Measurements from ENCODE around the gene TFCP2L1. TPM values are rescaled to one million over a fixed set of nuclear protein-coding genes. Genes with fewer than 3 reads are reported as not detected.

The TFCP2L1 gene
- polyA plus RNA-seq, 4 donors: 53.4 to 65.9 (median 55.8) TPM

DNA sequence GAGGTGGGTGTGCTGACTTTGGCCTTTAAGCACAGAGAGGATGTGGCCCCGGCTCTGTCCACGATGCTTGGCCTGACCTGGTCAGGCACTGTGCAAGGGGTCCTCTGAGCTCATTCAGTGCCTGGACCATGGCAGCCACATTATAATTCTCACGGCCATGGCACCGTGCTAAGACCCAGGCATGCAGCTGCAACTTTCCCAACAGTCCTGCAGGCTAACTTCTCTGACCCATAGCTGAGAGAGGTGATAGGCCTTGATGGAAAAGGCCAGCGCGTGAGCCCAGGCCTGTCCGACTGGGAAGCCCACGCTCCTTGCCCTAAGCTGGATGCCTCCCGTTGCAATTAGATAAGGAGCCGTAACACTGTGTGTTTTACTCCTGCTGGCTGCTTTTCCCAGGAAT is 99.9 kb downstream of the TFCP2L1 start:
- DNase-seq (ENCODE audit: low read depth in 4 of 4, low spot score in 2 of 4): no peak

DNA sequence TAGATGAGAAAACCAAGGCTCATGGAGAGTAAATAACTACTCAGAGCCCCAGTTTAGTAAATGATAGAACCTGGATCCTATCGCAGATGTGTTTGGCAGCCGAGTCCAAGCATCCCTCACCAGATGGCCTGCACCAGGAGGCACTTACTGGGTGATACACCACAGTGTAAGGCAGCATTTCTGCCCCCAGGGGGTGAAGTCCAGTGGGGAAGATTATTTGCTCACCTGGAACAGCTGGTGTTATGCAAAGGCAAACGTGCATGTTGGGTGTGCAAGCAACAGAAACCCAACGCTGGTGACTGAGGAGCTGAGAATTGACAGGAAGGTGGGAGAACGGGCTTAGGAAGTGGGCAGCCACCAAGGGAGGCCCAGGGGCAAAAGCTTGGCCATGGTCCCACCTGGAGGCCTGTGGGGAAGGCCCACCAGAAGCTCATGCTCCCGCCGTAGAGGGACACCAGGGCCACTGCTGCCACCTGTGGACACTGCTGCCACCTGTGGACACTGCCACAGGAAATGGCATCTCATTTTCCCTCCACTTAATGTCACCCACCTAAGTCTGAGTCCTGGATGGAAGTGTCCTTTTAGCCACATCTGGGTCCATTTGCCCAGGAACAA is 100.6 kb downstream of the TFCP2L1 start:
- DNase-seq (ENCODE audit: low read depth in 4 of 4, low spot score in 2 of 4): no peak

DNA sequence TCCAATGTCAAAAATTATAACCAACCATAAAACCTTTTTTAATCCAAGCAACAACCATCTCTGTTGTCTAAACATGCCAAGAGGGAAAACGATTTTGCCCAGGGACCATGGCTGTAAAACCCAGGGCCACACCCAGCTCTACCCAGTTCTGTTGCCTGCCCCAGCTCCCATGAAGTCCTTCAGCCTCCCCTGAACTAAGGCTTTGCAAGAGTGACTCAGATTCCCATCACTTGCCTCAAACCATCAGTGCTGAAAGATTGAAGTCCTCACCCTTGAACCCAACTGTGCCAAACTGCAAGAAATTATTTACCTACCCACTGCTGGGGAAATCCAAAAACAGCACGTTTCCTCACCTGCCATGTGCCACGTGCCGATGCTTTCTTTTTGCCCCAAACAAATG is 102.5 kb downstream of the TFCP2L1 start:
- DNase-seq (ENCODE audit: low read depth in 4 of 4, low spot score in 2 of 4): no peak

DNA sequence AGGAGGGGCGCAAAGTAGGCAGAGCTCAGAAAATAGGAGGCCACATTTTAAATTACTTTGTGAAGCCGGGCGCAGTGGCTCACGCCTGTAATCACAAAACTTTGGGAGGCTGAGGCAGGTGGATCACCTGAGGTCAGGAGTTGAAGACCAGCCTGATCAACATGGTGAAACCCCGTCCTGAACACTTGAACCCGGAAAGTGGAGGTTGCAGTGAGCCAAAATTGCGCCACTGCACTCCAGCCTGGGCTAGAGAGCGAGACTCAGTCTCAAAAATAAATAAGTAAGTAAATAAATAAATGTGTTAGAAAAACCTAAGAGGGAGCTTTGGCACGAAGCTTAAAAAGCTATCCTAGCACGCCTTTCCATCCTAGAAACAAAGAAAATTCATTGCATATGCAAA is 105.5 kb downstream of the TFCP2L1 start:
- no peak for DNase-seq (ENCODE audit: low read depth in 4 of 4, low spot score in 2 of 4)

DNA sequence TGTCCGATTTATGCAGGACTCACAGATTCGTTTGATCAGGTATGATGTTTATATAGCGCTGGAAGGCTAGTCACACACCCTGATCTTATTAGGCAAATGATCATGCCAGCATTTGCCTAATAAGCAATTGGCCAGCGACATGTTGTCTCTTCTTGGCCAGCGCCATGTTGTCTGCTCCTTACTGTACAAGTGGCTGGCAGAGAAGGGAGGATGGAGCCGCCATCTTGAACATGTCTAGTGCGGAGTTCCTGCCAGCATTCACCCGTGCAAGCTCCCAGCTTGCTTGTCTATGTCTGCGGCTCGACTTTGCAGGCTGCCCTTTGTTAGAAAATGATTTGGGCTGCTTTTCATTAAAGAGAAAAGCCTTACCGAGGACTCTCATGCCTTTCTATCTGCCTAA is 106.3 kb downstream of the TFCP2L1 start:
- no peak for DNase-seq (ENCODE audit: low read depth in 4 of 4, low spot score in 2 of 4)

DNA sequence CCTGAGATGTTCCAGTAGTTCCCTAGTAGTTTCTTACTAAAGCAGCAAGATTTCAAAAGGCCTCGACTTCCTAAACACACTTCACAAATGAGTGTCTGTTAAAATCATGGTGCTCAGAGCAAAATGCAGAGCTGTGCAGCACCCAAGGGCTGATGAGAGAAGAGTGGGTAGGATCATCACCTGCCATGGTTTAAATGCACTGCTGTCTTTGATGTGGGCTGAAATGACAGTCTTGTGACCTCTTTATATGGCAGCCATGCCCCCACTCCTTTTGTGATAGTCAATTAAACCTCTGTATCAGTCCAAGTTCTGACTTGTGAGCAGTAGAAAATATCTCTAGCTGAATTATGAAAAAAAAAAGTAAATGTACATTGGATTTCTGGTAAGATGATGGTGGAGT is 107.1 kb downstream of the TFCP2L1 start:
- no peak for DNase-seq (ENCODE audit: low read depth in 4 of 4, low spot score in 2 of 4)

DNA sequence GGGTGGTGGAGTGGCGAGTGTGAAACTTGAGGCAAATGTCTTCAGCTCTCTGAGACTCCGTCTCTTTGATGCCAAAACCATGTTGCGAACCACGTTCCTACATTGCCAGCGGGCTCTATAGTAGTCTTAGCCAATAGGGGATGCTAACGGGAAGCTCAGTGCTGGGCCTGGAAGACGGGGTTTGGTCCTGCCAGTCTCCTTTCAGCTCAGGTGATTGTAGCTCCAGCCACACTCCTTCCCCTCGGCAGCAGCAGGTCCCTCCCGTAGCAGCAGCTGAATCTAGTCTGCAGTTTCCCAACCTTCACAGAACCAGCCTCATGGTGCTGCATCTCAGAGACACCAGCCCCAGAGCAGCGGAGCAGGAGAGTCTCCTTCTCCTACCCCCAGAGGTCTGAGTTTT is 109.7 kb downstream of the TFCP2L1 start:
- DNase-seq (ENCODE audit: low read depth in 4 of 4, low spot score in 2 of 4): no peak

DNA sequence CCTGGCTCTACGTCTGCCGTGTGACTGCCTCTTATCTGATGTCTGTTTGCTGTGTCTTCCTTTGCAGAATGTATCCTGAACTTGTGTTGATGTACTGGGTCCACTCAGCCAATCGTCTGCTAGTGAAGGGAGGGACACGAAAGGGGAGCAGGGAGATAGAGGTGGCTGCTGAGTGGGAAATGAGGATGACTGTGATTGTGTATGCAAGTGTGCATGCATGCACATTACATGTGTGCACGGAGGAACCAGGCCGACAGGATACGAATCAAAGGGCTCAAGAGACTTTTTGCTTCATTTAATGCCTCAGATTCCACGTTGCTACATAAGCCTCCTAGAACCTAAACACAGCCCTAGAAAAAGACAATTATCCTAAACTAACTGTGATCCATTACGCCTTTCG is 111.2 kb downstream of the TFCP2L1 start:
- DNase-seq (ENCODE audit: low read depth in 4 of 4, low spot score in 2 of 4): no peak

DNA sequence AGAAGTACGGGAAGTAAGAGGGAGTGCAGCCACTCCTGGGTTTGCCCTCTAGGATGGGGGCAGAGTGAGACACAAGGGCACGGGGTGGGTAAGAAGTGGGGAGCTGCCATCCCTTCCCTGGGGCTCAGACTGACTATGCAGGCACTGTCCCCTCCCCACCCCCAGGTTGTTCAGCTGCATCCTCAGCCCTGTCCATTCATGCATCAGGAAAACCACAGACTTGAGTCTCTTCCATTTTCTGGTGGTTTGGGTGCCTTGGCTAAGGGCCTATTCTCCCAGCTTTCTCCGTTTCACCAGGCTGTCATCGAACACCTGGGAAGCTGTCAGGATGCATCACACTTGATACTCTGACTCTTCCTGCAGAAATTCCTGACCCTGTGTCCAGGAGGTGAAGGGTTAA is 111.9 kb downstream of the TFCP2L1 start:
- no peak for DNase-seq (ENCODE audit: low read depth in 4 of 4, low spot score in 2 of 4)

DNA sequence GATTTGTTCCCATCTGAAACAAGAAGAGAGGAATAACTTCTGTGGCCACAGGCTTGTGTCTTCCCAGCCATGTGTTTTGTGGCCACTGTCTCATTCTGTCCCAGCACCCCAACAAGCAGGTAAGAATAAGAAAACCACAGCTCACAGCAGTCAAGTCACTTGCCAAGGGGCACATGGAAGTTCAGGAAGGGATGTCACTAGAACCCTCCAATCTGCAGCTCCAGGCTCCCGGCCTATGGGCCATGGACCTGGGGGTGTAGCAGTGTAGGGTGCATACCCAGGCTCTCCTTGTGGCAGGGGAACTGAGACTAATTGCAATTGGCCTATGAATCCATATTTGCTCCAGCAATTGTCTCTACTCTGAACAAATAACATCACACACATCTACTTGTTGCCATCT is 112.5 kb downstream of the TFCP2L1 start:
- no peak for DNase-seq (ENCODE audit: low read depth in 4 of 4, low spot score in 2 of 4)

DNA sequence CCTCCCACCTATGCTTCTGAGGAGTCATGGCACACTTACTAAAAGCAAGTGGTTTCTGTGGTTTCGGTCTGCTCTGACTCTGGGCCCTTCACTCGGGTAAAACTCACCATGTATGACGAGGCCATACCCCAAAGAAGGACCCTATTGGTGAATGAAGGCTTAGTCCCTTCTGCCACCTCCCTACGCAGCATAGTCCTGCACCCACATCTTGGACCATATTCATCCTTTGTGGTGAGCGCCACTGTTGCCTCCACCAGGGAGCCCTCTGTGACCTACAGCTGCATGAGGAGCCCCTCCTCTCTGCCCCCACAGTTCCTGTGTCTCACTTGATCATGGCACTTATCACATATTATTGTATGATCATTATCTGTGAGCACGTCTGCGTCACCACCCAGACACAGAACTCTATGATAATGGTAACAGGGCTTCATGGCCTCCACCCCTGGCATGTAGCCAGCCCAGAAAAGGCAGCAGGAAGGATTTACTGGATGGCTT is 113.3 kb downstream of the TFCP2L1 start:
- no peak for DNase-seq (ENCODE audit: low read depth in 4 of 4, low spot score in 2 of 4)

DNA sequence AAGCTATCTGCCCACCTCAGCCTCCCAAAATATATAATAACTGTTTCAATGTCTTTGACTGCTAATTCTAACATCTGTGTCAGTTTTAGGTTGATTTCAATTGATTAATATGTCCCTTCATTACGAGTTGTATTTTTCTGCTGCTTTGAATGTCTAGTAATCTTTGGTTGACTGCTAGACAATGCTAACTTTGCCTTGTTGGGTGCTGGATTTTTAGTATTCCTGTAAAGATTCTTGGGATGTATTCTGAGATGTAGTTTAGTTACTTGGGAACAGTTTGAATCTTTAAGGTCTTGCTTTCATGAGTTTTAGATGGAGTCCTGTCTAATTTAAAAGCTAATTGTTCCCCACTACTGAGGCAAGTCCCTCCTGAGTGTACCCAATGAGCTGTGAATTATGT is 114.4 kb downstream of the TFCP2L1 start:
- DNase-seq (ENCODE audit: low read depth in 4 of 4, low spot score in 2 of 4): no peak

DNA sequence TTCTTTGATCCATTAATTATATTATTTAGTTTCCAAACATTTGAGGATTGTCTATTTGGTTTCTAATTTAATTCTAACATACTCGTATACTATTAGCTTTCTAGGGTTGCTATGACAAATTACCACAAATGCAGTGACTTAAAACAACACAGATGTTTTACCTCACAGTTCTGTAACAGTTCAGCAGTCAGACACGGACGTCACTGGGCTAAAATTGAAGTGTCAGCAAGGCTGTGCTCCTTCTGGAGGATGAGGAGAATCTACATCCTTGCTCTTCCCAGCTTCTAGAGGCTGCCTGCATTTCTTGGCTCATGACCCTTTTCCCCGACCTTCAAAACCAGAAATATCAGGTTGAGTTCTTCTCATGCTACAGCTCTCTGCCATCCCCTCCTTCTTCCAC is 117.6 kb downstream of the TFCP2L1 start:
- DNase-seq (ENCODE audit: low read depth in 4 of 4, low spot score in 2 of 4): peak in 2 of 4 donors; percentile 16 to 28

Other genes starting within 250 kb of the TFCP2L1 start
- gene RNU4ATAC, start 245.7 kb upstream of the TFCP2L1 start, polyA plus RNA-seq (ENCODE audit: insufficient read length in 4 of 4): 1 to 10 TPM in 2 of 4 donors, not detected in 2; 1.8 to 2.3 TPM

Measured in left renal cortex interstitium (tissue), 4 donors.